Hematopoietic multipotent progenitor cell treated with erythropoietin and hydrocortisone succinate and interleukin-3 and kit ligand, for 4 days (in vitro differentiated cells): ENCODE data around the gene MACROH2A1.
A peak's percentile ranks its signal among the peaks of the same experiment; 100 is the strongest.
"Not testable (repeated sequence)": the region's sequence is repeated elsewhere in the genome, so short reads cannot be mapped to it uniquely, and the experiment has no call there.

Experiments used
- DNase-seq: peaks from one replicate; pipeline ENCODE4 v3.0.0-alpha.2; 2015

Gene MACROH2A1

DNA sequence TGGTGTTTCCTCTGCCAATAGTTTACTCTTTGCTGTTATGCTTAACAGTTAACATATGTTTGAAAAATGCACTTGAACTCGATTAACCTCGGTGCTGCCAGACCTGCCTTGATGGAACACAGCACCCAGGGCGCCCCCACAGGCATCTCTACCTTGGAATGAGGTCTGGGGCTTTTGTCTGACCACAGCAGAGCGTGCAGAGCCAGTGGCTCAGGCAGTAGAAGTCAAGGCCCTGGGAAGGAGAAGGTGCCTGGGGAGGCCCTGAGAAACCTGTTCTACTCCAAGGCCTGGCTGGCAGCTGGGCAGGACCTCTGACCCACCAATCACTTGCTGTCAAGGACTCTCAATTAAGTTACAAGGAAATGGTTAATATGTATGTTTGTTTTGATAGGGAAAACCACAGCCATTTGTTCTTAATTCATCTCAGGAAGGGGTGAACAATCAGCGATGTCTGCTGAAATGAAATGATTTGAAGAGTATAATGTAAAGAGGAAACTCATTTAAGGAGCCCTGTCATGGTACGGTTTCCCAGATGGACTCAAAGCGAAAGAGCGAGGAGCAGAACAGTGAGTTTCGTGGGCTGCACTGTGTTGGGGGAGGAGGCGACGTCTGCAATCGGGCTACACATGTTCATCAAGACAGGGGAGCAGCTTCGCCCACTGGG, 21.9 kb downstream of the MACROH2A1 start:
- peak; percentile 91 for DNase-seq

DNA sequence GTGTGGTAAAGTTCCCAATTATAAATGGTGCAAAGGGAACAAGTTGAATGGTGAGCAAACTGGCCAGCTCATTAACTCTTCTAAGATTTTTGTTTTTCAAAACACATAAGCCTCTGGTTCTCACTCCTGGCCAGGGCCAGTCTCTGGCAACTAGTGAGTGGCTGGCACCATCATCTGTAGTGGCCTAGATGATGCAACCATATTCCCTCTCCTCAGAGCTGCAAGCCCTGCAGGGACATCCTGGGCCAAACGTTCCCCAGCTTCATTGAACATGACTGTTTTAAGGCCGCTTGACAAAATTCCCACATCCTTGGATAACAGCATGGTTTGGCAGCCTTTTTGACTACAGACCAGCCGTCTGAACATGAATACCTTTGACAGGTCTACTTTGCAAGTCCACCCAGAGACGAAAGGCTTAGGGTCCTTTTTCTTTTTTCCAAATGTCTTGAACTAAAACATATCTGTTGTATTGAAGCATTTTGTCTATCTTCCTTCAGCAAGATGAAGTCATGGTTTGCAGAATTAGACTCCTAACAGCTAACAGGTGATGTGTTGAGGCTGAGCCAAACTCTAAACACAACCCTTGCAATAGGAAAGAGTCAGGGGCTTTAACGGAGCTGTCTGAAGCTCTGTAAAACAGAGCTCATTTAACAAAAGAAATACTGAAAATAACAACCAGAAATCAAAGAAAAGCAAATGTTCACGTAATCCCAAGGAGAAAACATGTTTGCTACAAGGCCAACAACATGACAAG, 23.8 kb downstream of the MACROH2A1 start:
- no peak for DNase-seq

DNA sequence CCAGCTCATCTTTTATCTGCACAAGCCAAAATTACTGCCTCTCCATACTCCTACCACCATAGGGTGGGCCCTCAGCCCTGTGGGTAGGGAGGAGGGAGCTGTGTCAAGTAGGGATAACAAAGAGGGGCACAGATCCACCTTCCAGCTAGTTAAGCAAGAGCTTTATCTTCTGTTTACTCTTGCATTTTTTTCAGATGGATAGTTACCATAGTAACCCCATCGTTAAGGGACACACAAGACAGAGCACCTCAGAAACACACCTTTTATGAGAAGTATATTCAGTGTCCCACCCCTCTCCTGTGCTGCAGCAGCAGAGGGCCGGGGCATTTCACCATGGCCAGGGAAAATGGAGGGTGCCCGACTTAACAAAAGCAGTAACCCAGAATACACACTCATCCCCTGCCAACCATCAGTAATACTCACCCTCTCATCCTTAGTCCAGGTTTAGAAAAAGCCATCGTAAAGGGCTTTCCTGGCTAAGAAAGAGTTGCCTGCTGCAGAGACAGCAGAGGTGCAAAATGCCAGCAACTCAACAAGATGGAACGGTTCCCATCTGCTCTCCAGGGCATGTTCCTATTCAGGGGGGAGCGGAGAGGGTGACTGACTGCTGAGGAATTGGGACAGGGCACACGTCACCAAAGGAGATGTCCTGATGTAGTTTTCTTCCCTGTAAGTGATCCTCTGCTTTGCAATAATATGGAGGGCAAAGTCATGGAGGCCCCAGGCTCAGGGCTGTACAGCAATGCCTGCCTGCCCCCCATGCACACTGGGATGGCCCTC, 25.1 kb downstream of the MACROH2A1 start:
- peak; percentile 74 for DNase-seq

DNA sequence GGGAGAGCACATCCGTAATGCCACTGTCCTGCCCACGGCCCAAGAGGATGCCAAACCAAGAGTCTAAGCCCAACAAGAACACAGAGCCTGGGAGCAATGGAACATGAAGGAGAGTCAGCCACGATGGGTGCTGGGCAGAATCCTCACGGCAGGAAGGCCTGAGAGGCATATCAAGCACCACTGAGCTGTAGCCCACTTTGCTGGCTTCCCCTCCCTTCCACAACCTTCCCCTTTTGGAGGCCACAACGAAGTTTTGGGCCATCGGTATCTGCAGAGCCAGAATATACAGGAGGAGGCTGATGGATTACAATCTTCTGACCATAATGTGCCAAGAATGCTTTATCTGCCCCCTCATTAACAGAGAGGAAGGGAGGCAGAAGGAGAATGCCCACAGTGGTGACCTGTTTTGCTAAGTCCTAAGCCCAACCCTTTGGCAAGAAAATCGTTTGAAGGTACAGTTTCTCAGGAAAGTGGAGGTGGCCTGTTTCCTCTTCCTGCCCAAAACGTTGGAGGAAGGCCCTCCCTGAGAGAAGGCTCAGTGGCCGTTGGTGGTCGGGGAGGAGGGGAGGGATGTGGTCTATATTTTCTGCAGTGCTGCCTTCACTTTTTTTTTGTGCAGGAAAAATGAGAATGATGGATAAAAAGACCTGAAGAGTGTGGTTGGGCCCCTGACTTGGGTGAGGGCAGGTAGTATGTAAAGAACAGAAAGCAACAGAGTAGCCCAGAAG, 26.2 kb downstream of the MACROH2A1 start:
- peak; percentile 96 for DNase-seq

DNA sequence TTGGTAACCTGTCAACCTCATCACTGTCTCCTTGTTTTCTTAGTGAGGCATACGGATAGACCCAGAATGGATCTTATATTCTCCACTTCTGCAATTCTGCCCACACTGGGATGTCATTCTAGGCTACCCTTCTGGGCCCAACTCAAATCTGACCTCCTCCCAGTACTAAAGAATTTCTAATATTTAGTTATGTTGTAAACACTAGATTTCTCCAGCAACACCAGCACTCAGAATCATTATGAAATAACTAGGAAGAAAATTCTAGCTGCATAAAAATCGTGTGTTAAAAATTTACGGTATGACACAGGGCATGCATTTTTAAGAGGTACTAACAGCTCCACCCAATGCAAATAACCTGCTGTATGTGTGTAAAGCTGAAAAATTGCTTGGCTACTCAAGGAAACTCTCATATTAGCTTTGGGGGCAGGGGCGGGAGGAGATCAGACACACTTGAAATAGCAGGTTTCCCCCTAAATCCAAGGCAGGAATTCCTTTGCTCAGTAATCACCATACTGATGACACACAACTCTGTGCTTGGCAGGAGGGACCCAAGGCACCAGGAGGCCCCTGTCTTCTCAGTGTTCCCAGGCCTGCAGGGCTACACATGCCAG, 27.3 kb downstream of the MACROH2A1 start:
- no peak for DNase-seq

DNA sequence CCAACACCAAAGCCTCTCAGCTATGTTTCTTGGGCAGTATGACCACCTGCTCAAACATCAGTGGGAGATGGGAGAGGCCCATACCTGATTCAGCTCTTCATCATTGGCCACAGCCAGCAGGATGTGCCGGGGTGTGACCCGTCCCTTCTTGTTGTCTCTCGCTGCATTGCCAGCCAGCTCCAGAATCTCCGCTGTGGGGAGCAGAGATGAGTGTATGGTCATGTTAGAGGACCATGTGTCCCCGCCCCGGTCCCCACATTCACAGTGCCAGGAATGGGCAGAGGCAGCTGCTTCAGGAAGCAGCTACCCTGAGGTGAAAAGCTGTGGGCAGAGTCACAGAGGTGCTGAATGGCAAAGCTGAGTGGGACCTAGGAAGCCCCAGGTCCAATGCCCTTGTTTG, 29.1 kb downstream of the MACROH2A1 start:
- no peak for DNase-seq

DNA sequence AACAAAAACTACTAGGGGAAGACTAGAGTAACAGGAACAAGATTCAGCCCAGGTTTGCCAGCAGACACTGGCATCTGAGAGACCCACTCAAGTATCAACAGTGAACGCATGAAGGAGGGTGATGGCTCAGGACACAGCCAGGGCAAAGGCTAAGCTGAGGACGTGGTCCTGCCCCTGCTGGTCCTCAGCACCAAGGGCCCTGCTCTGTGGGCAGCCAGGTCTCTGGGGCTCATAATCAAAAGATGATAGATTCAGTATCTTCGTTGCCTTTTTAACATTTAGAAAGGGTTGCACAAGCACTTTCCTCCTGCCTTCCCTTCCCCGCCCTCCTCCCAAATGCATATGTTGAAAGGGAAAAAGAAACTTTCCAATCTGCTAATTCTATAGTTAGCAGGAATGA, 31.5 kb downstream of the MACROH2A1 start:
- DNase-seq = no peak

DNA sequence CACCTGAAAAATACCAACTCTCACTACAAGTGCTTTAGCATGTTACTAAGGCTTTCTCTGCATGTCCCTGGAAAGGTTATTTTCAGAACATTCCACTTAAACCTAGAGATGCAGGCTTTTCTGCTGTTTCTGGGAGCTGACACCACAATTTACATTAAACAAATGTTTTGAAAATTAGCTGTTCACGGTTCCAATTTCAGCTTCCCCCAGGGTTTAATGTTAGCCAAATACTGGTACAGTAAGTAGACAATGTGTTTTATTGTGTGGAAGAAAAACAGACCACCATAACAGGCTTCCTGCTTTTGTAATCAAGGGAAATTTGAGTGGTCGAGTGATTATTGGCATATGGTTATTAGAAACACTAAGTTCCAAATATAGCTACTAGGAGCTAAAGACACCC, 32.0 kb downstream of the MACROH2A1 start:
- no peak for DNase-seq

DNA sequence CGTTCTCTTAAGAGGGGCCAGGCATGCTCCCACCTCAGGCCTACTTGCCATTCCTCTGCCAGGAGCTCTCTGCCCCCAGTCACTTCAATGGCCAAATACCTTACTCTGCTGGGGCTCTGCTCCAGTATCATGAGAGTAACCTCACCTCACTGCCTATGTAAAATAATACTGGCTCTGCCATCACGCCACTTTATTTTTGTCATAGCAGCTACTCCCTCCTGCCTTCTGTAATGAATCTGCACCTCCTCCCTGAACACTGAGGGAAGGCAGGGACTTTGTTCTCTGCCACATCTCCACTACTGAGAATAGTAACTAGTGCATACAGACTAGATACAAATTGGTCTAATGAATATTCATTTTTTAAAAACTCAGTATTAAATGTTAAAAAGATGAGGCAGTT, 33.8 kb downstream of the MACROH2A1 start:
- DNase-seq = no peak

DNA sequence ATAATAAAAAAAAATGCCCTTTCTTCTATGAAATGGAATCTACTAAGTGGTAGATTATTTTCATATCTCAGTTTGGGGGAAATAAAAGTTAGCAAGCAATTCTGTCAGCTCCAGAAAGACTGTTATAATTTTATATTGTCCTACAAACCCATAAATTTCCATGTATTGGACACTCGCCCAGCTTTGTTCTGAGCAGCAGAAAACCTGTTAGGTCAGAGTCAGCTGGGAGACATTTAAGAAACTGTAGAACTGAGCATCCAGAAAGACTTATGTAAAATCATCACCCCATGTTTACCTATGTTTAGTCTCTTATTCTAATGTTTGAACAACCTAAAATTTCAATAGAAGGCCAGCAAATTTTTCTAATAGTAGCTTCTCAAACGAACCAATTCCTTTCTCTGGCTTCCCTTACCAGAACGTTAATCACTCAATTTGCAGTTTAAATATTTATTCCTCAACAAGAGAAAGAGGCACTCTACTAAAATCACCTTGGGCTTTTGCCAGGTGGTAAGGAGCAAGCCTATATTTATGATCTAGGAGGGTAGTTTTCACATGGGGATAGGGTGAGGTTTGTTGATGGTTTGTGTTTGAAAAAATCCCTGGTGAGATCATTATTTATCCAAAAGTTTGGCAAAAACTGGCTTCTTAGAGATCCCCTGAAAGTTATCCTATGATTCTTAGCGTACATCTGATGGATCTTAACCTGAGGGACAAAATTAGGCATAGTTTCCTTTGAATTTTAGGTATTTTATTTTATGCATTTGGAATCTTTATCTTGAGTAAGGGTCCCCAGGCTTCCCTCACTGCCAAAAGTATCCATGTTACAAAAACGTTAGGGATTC, 34.4 kb downstream of the MACROH2A1 start:
- no peak for DNase-seq

DNA sequence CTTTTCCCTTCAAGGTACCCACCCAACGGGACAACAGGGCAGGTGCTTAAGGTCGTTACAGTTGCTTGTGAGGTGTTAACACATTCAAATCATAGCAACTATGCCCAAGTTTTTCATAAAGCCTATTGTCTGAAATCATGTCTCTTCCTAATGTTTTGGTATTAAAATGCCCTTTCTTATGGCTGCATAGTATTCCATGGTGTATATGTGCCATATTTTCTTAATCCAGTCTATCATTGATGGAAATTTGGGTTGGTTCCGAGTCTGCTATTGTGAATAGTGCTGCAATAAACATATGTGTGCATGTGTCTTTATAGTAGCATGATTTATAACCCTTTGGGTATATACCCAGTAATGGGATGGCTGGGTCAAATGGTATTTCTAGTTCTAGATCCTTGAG, 35.7 kb downstream of the MACROH2A1 start:
- not testable (repeated sequence) for DNase-seq

DNA sequence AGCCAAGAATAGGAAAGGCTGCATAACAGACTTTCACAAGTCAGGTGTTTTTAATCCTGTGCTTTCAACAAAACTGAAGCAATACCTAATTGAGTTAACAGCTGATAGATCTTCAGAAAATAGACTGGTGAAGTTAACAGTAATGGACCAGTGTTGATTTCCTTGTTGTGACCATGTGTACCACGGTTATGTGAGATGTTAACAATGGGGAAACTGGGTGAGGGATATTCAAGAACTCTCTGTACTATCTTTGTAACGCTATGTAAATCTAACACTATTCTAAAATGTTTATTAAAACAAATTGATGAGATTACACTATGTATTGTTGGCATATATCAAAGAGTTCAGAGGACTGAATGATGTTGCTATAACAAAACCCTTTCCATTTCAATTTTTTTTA, 36.9 kb downstream of the MACROH2A1 start:
- DNase-seq = no peak

DNA sequence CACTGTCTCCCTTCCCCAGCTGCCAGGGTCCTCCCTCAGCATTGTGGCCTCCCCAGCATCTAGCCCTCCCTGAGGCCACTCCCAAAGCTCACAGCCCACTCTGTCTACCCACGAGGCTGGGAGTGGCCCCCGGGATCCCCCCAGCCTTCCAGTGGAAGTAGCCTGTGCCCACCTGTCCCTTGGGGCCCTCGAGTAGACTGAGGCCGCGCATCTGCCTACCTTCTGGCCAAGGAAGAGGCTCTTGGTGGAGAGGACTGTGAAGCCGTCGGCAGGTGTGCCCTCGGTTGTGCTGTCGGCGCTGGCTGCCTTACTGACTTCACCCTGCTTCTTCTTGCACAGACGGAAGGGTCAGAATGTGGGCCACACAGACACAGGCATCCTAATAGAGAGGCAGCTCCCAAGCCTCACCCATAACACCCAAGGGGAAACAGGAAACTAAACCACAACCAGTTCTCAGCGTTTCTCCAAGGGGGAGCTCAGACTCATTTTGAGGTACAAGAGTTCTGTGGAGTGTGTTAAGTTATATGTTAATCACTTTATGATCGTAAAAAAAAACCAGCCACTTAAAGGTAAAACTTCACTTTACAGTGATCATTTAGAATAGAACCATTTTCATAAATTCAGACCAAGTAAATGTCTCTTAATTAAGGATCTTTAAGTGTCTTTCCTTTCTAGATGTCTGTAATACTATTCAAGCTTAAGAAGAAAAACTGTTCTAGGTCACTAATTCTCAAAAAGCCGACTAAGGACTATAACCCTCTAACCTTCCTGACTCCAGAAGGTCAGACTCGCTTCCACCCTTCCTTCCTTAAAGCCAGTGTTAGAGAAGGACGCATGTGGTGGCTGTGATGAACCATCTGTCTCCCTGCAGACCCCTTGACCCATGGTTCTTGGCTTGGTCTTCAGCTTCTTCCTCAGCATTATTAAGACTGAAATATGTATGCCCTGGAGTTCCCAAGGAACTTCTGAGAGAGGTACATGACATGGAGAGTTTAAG, 38.5 kb downstream of the MACROH2A1 start:
- peak; percentile 73 for DNase-seq

DNA sequence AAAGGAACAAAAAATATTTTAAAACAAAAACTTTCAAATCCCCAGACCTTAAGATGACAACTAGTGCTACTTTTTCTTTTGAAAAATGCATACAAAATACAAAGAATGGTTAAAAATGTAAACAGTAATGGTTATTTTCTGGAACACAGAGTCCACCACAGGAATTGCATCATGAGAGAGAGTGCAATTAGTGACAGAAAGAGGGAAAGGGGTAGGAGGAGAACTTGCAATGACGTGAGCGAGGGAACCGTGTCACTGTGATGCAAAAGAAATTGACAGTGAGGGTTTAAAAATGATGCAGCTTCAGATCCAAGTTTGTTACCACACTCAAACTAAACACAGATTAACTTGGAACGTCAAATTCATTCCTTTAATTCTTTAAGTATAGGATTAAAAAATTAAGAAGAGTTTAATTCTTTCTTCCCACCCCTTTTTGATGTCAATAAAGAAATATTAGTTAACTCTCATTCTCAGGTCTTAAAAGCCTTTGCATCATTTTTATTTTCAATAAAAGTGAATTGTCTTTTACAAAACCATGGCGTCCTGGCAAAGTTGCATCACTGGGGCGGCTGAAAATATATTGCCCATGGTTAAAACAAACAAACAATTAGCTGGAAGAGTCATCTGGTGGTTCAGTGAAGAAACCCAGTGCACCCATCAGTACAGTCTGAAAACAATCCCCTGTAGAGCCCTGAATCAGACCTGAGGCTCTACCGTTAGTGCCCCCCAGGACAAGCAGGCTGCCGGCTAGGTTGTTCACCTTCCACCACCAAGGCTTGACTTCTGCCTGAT, 39.5 kb downstream of the MACROH2A1 start:
- DNase-seq = no peak

DNA sequence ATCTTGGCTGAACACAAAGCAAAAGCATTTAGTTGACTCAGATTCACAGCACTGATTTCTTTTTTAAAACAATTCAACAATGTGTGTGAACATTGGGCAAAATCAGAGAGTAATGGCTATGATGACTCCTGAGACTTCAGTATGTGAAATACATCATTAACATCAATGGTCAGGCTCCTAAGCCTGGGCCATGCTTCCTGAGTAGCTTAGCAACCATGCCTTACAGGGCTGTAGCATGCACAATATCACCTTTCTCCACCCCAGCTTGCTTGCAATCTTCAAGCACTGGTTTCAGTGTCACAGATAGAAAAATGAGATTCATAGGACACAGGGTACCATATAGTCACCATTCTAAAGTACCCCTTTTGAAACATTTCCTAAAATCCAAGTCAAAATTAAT, 41.3 kb downstream of the MACROH2A1 start:
- DNase-seq = no peak

DNA sequence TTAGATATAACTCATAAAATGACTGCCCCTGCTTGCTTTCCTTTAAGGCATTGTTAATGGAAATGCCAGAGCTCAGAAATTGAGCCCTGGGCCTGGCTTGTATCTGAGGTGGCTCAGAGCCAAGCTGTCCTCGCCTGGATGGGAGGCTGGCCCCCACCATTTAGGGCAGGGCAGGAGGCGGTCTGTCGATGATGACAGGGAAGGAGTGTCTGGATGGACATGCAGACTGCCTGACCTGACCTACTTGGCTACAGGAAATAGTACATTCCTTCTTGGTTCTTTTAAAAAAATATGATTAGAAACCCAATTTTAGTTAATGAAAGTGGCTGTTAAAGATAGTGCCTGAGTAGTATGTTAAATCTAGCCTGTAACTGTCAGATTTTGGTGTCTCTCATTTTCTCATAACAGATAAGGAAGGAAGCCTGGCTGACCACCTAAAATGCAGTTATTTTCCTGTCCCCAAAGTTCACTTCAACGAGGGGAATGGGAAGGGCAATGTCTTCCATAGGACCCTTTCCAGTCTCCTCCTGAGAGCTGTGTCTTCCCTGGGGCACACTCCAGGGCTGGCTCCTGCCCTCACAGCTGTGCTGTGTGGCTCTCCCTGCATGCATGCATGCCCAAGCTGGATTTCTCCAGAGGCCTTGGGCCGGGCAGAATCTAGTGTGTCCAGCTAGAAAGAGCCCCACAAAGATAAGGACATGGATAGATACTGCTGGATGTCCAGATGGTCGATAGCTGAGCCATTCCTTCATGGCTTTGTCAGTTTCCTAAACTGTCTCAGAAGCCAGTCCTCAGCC, 42.3 kb downstream of the MACROH2A1 start:
- peak; percentile 53 for DNase-seq

DNA sequence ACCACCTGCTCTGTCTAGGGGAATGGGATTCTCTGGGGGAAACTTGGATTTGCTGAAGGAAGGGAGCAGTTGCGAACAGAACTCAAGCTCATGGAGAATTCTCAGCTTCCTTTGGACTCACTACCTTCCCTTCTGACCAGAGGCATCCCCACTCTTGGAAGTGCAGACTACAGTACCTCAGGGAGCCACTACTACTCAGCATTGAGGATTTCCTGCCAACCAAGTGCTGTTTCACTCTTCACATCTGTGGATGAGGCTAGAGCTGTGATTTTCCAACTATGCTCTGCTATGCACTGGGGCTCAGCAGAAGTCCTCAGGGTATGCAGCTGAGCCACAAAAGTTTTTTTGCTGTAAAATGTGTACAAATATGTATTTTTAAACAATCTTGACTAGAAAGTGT, 43.9 kb downstream of the MACROH2A1 start:
- DNase-seq = no peak

DNA sequence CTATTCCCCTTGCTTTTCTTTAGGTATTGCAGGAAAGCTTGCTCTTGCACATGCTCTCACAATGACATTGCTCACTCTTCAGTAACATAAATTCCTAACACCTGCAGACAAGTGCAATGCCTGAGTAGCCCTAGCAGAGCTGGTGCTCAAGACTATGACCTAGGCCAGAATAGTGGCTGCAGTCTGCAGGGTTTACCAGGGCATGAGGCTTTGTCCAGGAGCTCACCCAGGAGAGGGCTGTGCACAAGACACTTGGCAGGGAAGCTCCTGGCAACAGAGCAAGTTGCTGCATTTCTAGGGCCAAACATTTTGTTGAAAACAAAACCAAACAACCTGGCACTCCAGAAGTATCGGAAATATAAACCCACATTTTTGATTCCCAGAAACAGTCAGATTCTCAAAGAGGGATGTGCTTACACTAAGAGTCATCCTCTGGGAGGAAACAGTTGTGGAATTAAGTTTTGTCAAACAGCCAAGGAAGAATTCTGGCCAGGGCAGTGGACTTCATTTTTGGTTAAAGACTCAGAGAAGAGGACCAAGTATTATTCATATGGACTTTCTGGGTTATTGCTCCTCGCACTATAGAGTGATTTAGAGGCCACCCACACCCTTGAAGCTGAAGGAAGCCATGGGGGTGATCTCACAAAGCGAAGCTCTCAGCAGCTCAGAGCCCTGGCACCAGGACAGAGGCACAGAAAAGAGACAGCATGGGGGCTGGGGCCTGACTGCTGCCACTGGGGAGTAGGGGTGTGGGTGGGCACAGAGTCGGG, 44.9 kb downstream of the MACROH2A1 start:
- DNase-seq = no peak
